HepG2 (cell line): Measurements from ENCODE around the gene EPHA5. TPM values are rescaled to one million over a fixed set of nuclear protein-coding genes. Genes with fewer than 3 reads are reported as not detected.

Experiments used
- ATAC-seq: fragments of 200-7000 bp; cut with Tn5 transposase; 3 replicates; pipeline ENCODE4 v1.9.1; 2020; ENCODE audit warnings: mild to moderate bottlenecking, moderate library complexity
- BruUV-seq: library from RNA; stranded (reverse); fragments of 400-500 nt; replicated peaks from 2 replicates; lab custom pipeline; 2021; lab: Mats Ljungman, UMichigan
- CTCF ChIA-PET: fragments of 300-600 bp; formaldehyde crosslinking; extraction: SDS; loops from one replicate; lab custom pipeline; 2021; ENCODE audit warnings: low total read pairs, inconsistent platforms, low intra/inter-chr PET ratio; lab: Yijun Ruan, JAX
- POLR2A ChIA-PET: fragments of 350-600 bp; sonication (Branson Sonifier 250); formaldehyde crosslinking; loops from one replicate; lab custom pipeline; 2020; ENCODE audit warnings: antibody characterized with exemption, inconsistent platforms; lab: Yijun Ruan, JAX
- DNase-seq: peaks from one replicate; pipeline ENCODE4 v3.0.0-alpha.2; 2015; ENCODE audit warnings: low spot score
- FAIRE-seq: peaks from 3 replicates; lab custom pipeline; 2011; peaks lifted over from hg19 to GRCh38; lab: Jason Lieb, UNC
- H2AFZ ChIP-seq: one replicate; pipeline ENCODE4 v1.6.1; 2011; ENCODE audit warnings: low read length, inconsistent platforms
- H3K27ac ChIP-seq: fragments of 300-600 bp; 3 replicates; pipeline ENCODE4 v1.8.0; 2011; ENCODE audit warnings: mixed run types, mild to moderate bottlenecking, mixed read lengths, low read length, inconsistent platforms; ENCODE audit not compliant: insufficient read depth; ENCODE audit errors: extremely low read length
- H3K27me3 ChIP-seq, 2 experiments: fragments of 200-600 bp in 1 of 2; 2 replicates in 1 of 2; 3 replicates in 1 of 2; pipeline versions ENCODE4 v1.6.0 to v1.8.0; 2011; ENCODE audit warnings: low read length in 2 of 2, mild to moderate bottlenecking in 2 of 2, moderate library complexity in 2 of 2, inconsistent platforms in 1 of 2; ENCODE audit not compliant: insufficient read depth in 2 of 2, control insufficient read depth in 1 of 2
- H3K36me3 ChIP-seq, 2 experiments: fragments of 200-600 bp in 1 of 2; replicated peaks in 1 of 2; 2 replicates in 1 of 2; 3 replicates in 1 of 2; pipeline versions ENCODE4 v1.5.1 to v1.8.0; 2011; ENCODE audit warnings: low read length in 2 of 2, inconsistent platforms in 1 of 2; ENCODE audit not compliant: insufficient read depth in 2 of 2, control insufficient read depth in 1 of 2
- H3K4me1 ChIP-seq: 2 replicates; pipeline ENCODE4 v1.5.1; 2012; ENCODE audit warnings: low read length, inconsistent platforms; ENCODE audit not compliant: insufficient read depth
- H3K4me2 ChIP-seq: 2 replicates; pipeline ENCODE4 v1.6.0; 2011; ENCODE audit warnings: low read depth, low read length, inconsistent platforms
- H3K4me3 ChIP-seq, 3 experiments: fragments of 200-600 bp in 1 of 3; sonication (generic), shearing (Covaris generic) in 1 of 3; replicated peaks in 1 of 3; 2 replicates each; pipeline ENCODE4 v1.5.1; 2011 to 2016; ENCODE audit warnings: low read length in 3 of 3, inconsistent platforms in 2 of 3, low read depth in 2 of 3, mild to moderate bottlenecking in 2 of 3, control low read depth in 1 of 3, mixed read lengths in 1 of 3; ENCODE audit not compliant: insufficient read depth in 1 of 3
- H3K79me2 ChIP-seq: one replicate; pipeline ENCODE4 v1.6.1; 2011; ENCODE audit warnings: low read length, inconsistent platforms; ENCODE audit not compliant: insufficient read depth
- H3K9ac ChIP-seq: 2 replicates; pipeline ENCODE4 v1.6.0; 2011; ENCODE audit warnings: mild to moderate bottlenecking, low read depth, low read length, inconsistent platforms; ENCODE audit not compliant: insufficient read depth
- H3K9me3 ChIP-seq: 2 replicates; pipeline ENCODE4 v1.5.1; 2012; ENCODE audit warnings: mild to moderate bottlenecking, low read length
- H4K20me1 ChIP-seq: 2 replicates; pipeline ENCODE4 v1.6.0; 2011; ENCODE audit warnings: inconsistent platforms, mild to moderate bottlenecking, low read length, moderate library complexity; ENCODE audit not compliant: insufficient read depth
- GZF1 ChIP-seq: sonication (generic); formaldehyde crosslinking; IDR thresholded peaks from 2 replicates; pipeline ENCODE4 v1.5.1; 2020; ENCODE audit warnings: mild to moderate bottlenecking, missing genetic modification reagents
- HNRNPL ChIP-seq: fragments of 200-400 bp; formaldehyde crosslinking; IDR thresholded peaks from 2 replicates; pipeline ENCODE4 v1.6.1; 2017; ENCODE audit warnings: mild to moderate bottlenecking, low read depth, low read length
- NFAT5 ChIP-seq: sonication (generic); formaldehyde crosslinking; IDR thresholded peaks from 2 replicates; pipeline ENCODE4 v1.4.0; 2020; ENCODE audit warnings: missing genetic modification reagents
- NR0B2 ChIP-seq: sonication (generic); formaldehyde crosslinking; IDR thresholded peaks from 2 replicates; pipeline ENCODE4 v1.4.0; 2020; ENCODE audit warnings: mild to moderate bottlenecking, missing genetic modification reagents
- SYNCRIP ChIP-seq: fragments of 200-400 bp; formaldehyde crosslinking; IDR thresholded peaks from 2 replicates; pipeline ENCODE4 v1.6.1; 2018; ENCODE audit warnings: mild to moderate bottlenecking, low read depth, low read length; ENCODE audit not compliant: insufficient read depth
- YY1 ChIP-seq: IDR thresholded peaks from 2 replicates; pipeline ENCODE4 v1.6.1; 2011; ENCODE audit warnings: low read length, low read depth, moderate library complexity, mild to moderate bottlenecking; ENCODE audit not compliant: insufficient read depth, insufficient replicate concordance
- ZFP36L2 ChIP-seq: sonication (generic); formaldehyde crosslinking; IDR thresholded peaks from 2 replicates; pipeline ENCODE4 v1.4.0; 2020; ENCODE audit warnings: missing genetic modification reagents
- WGBS: methylation state at CpG from one replicate; pipeline ENCODE4 v1.1.6; 2017; ENCODE audit warnings: low lambda C conversion rate; 5-methylcytosine and 5-hydroxymethylcytosine counted together
- in situ Hi-C: cut with HindIII; loops from 2 replicates; pipeline ENCODE4 v1.10.0; 2017; ENCODE audit warnings: low pct_unique_long_range_greater_than_20kb; ENCODE audit not compliant: extremely low pct_ligation_motif_present
- intact Hi-C: fragments of 100-400 bp; cut with micrococcal nuclease; formaldehyde crosslinking; loops from one replicate; pipeline ENCODE4 v1.10.0; 2022; ENCODE audit not compliant: unreplicated experiment
- polyA plus RNA-seq, 8 experiments: library from polyadenylated mRNA; depleted of rRNA in 3 of 8; stranded (reverse) in 7 of 8; unstranded in 1 of 8; fragments of >200 nt; fragmentation: Illumina TruSeq in 4 of 8; extraction: Trizol in 4 of 8; gene quantifications; 2 replicates each; pipeline versions ENCODE4 v1.2.1 to v1.2.3, GENCODE V29; 2011 to 2016; ENCODE audit warnings: low read depth in 4 of 8, missing spikeins in 1 of 8, mixed read lengths in 1 of 8; ENCODE audit not compliant: insufficient read depth in 1 of 8
- total RNA-seq, 5 experiments: library from RNA; depleted of rRNA; stranded (reverse); fragments of >200 nt; fragmentation: Illumina TruSeq; extraction: Trizol; gene quantifications; 2 replicates each; pipeline ENCODE4 v1.2.3, GENCODE V29; 2016; ENCODE audit warnings: low read depth in 1 of 5

Gene EPHA5
- total and polyA plus RNA-seq, 2 of the 13 experiments (the other 11 are each of a cell fraction or from before 2014, with no cell fraction given), result not detected

GRCh38 chr4:65646136-65646535, 24.2 kb downstream of the EPHA5 start:
- ATAC-seq (no peak), DNase-seq (no peak), FAIRE-seq (no peak)
- Histone ChIP-seq H2AFZ (no peak overlapping the region), H3K9me3 (no peaks in the 10 kb centered on the region), H4K20me1 (no peaks in the 10 kb centered on the region), H3K27ac (no peak overlapping the region), H3K27me3 (no peaks in the 10 kb centered on the region), H3K9ac (no peak overlapping the region), H3K4me2 (no peak overlapping the region), H3K4me3 (no peak overlapping the region), H3K4me1 (no peaks in the 10 kb centered on the region), H3K79me2 (no peaks in the 10 kb centered on the region), H3K36me3 (no peaks in the 10 kb centered on the region)
- POLR2A ChIA-PET, result no interaction called here
- in situ Hi-C loops, result no loop called here
- TF ChIP-seq HNRNPL (no peak), GZF1 (CRISPR knock-in tag) (no peak), SYNCRIP (no peak), NR0B2 (CRISPR knock-in tag) (no peak), ZFP36L2 (no peak), NFAT5 (CRISPR knock-in tag) (no peak), YY1 (no peak)
- 0% methylated on average over 1 of the region's 1 CpG for WGBS
- BruUV-seq, result no TSS peak
- CTCF ChIA-PET, result no interaction called here
- intact Hi-C loops, result no loop called here
